IPS DF 19.7 (cell line): ENCODE results near the gene RAB23.

ENCODE experiments used
- DNase-seq: peaks from one replicate; pipeline ENCODE4 v3.0.0-alpha.2; 2013; ENCODE audit warnings: low read depth, low spot score

Gene RAB23

GRCh38 chr6:57182017-57182432 is 40.1 kb downstream of the RAB23 start:
- DNase-seq, result no peak

GRCh38 chr6:57180596-57180995 is 41.5 kb downstream of the RAB23 start:
- no peak for DNase-seq

- no peak for DNase-seq
Observed at GRCh38 chr6:57177545-57178265, 44.4 kb downstream of the RAB23 start.

- DNase-seq, result no peak
Observed at GRCh38 chr6:57174511-57174907, 47.6 kb downstream of the RAB23 start.

GRCh38 chr6:57173886-57174510 is 48.1 kb downstream of the RAB23 start:
- DNase-seq, result no peak

GRCh38 chr6:57173056-57173885 is 48.8 kb downstream of the RAB23 start:
- no peak for DNase-seq

GRCh38 chr6:57172136-57173055 is 49.7 kb downstream of the RAB23 start, which contains the start of gene BAG2:
Gene BAG2 (plus strand): TSS chr6:57172326. CDS start chr6:57172698, 372 bp downstream.
- peak; percentile 52 for DNase-seq

- no peak for DNase-seq
Observed at GRCh38 chr6:57165080-57165479, 57.0 kb downstream of the RAB23 start.

- no peak for DNase-seq
Observed at GRCh38 chr6:57163956-57164355, 58.2 kb downstream of the RAB23 start.

GRCh38 chr6:57162516-57162915 is 59.6 kb downstream of the RAB23 start:
- no peak for DNase-seq

GRCh38 chr6:57162028-57162427 is 60.1 kb downstream of the RAB23 start:
- DNase-seq, result no peak

- no peak for DNase-seq
Observed at GRCh38 chr6:57159127-57159526, 63.0 kb downstream of the RAB23 start.

GRCh38 chr6:57158658-57159057 is 63.4 kb downstream of the RAB23 start:
- no peak for DNase-seq

GRCh38 chr6:57147955-57148858 is 73.9 kb downstream of the RAB23 start:
- no peak for DNase-seq

GRCh38 chr6:57147401-57147800 is 74.7 kb downstream of the RAB23 start:
- no peak for DNase-seq

GRCh38 chr6:57143690-57144089 is 78.4 kb downstream of the RAB23 start:
- no peak for DNase-seq

GRCh38 chr6:57142178-57142525 is 80.0 kb downstream of the RAB23 start:
- no peak for DNase-seq

GRCh38 chr6:57141451-57142177 is 80.5 kb downstream of the RAB23 start:
- no peak for DNase-seq

GRCh38 chr6:57138026-57138425 is 84.1 kb downstream of the RAB23 start:
- no peak for DNase-seq

- no peak for DNase-seq
Observed at GRCh38 chr6:57137350-57137749, 84.8 kb downstream of the RAB23 start.
